Left forelimb (tissue), 1 donor: ENCODE results near the gene NECAB2.
A peak's percentile ranks its signal among the peaks of the same experiment; 100 is the strongest.

ENCODE experiments used
- DNase-seq: peaks from one replicate; pipeline ENCODE4 v3.0.0-alpha.2; 2018; ENCODE audit warnings: low spot score

NECAB2 gene

GRCh38 chr16:83967838-83968305 lies at the start of gene NECAB2:
TSS of gene NECAB2 (plus strand) at chr16:83968244. CDS start at chr16:83968649, 405 bp downstream.
- no peak for DNase-seq

- DNase-seq: no peak
Observed at GRCh38 chr16:83920894-83921491, 47.1 kb upstream of the NECAB2 start.

- no peak for DNase-seq
Observed at GRCh38 chr16:83923581-83924365, 44.3 kb upstream of the NECAB2 start.

- no peak for DNase-seq
Observed at GRCh38 chr16:83924686-83925085, 43.4 kb upstream of the NECAB2 start.

GRCh38 chr16:83925095-83925905 lies 42.7 kb upstream of the NECAB2 start:
- DNase-seq: no peak

- DNase-seq: no peak
Observed at GRCh38 chr16:83925957-83926725, 41.9 kb upstream of the NECAB2 start.

- DNase-seq: peak; percentile 84
Observed at GRCh38 chr16:83926726-83927397, 41.2 kb upstream of the NECAB2 start.

- DNase-seq: no peak
Observed at GRCh38 chr16:83928341-83929055, 39.5 kb upstream of the NECAB2 start.

- DNase-seq: no peak
Observed at GRCh38 chr16:83929811-83930555, 38.1 kb upstream of the NECAB2 start.

- DNase-seq: no peak
Observed at GRCh38 chr16:83930730-83931500, 37.1 kb upstream of the NECAB2 start.

GRCh38 chr16:83931556-83931955 lies 36.5 kb upstream of the NECAB2 start:
- no peak for DNase-seq

- DNase-seq: no peak
Observed at GRCh38 chr16:83932304-83932703, 35.7 kb upstream of the NECAB2 start.

GRCh38 chr16:83932955-83933673 lies 34.9 kb upstream of the NECAB2 start:
- DNase-seq: no peak

GRCh38 chr16:83933885-83934683 lies 34.0 kb upstream of the NECAB2 start:
- no peak for DNase-seq

- no peak for DNase-seq
Observed at GRCh38 chr16:83934684-83934977, 33.4 kb upstream of the NECAB2 start.

- DNase-seq: no peak
Observed at GRCh38 chr16:83935005-83935857, 32.8 kb upstream of the NECAB2 start.

GRCh38 chr16:83935858-83936255 lies 32.2 kb upstream of the NECAB2 start:
- DNase-seq: no peak
